NCI-H2196 (cell line): ENCODE measurements around the gene RAPGEF2.

Experiments
- DNase-seq: peaks from one replicate; lab custom pipeline; 2025; ENCODE audit not compliant: unreplicated experiment; lab: John Stamatoyannopoulos, UW

Gene RAPGEF2

GRCh38 chr4:159396151-159396550, 293.3 kb downstream of the RAPGEF2 start:
- no peak for DNase-seq

GRCh38 chr4:159398236-159398638, 295.4 kb downstream of the RAPGEF2 start:
- no peak for DNase-seq

- DNase-seq = no peak
Measured at GRCh38 chr4:159400558-159401225, 297.8 kb downstream of the RAPGEF2 start.

DNA sequence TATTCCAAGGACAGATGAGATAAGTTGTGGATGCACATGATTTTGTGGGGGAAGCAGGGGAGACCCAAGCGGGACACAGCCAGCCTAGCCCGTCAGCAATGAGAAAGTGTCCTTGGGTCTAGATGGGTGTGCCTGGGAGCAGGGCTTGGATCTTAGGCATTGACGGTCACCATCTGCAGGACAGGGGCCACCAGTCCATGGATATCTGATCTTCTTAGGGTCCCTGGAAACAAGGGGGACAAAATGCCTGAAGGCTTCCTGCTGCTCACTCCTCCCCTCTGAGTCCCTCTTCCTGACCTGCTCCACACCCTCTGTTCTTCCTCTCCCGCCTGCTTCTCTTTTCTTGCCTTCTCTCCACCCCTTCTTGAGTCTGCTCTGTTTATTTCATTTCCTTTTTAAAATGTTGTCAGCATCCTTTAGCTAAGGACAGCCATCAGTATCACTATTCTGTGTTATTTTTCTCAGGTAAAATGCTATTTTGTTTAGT, 298.4 kb downstream of the RAPGEF2 start:
- no peak for DNase-seq

DNA sequence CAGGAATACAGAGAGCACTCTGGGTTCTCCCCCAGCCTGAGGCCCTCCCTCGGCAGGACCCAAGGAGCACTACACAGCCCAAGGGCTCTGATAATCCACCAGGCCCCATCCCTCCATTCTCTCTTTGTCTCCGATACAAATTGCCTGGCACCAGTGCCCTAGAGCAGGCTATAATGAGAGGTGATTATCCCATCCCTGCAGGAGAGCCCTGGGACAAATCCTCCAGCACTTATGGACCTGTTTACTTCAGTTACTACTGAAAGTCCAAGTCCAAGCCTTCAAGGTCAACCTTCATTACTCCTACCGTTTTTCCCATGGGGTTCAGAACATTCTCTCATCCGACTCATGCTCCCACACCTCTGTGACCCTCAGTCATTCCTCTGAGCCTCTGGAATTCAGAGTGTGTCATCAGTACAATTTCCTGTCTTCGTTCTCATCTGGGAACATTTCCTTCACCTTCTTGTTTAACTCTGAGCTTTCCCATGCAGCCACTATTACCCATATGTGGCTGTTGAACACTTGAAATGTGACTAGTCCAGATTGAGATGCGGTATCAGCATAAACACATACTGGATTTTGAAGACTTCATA, 299.0 kb downstream of the RAPGEF2 start:
- no peak for DNase-seq
